Stimulated activated CD8-positive, alpha-beta memory T cell treated with anti-CD3 and anti-CD28 coated beads, Interleukin-12 subunit alpha, Interleukin-12 subunit beta, amount 100 ng/mL, for 1 hour (primary cell): Measurements from ENCODE around the gene HAUS7.
"Not testable (repeated sequence)": the region's sequence is repeated elsewhere in the genome, so short reads cannot be mapped to it uniquely, and the experiment has no call there.

ENCODE experiments used
- DNase-seq: peaks from one replicate; pipeline ENCODE4 v3.0.0-alpha.2; 2020; ENCODE audit warnings: low read depth

Gene HAUS7

DNA sequence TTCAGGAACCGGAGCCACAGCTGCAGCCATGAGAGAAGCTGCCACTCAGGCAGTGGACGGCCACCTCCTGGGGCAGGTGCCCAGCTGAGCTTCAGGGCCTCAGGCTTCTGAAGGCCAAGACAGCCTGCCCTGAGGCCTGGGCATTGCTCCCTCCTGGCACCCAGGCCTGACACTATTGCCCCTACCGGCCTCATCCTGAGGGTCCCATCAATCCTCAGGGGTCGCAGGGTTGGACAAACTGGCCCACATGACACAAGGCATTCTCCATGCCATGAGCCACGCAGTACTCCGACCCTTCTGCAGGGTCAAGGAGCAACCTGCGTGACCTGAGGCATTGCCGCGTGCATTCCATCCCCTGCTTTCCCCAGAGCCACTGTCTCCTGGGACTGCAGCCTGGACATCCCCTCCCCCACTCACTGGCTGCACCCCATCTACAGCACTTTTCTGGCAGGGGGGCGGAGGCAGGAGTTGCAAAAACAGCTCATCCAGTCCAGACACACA is 62.1 kb downstream of the HAUS7 start:
- no peak for DNase-seq

- no peak for DNase-seq
Measured at GRCh38 chrX:153407736-153408135, 62.6 kb downstream of the HAUS7 start.

DNA sequence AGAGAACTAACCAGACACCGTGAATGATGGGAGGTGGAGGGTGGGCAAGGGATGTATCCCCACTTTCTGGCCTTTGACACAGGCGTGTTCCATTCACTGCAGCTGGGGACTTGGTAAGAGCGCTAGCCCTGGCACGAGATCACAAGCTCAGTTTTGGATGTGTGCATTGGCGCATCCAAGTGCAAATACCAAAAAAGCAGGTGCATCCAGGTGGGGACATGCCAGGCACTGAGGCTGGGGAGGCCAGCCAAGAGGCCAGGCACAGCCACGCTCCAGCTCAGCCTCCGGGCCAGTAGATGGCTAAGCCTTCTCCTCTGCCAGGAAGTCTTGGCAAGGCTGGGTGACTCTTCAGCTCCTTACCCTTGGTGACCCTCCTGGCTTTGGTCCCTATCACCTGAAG is 63.5 kb downstream of the HAUS7 start:
- DNase-seq, result no peak

DNA sequence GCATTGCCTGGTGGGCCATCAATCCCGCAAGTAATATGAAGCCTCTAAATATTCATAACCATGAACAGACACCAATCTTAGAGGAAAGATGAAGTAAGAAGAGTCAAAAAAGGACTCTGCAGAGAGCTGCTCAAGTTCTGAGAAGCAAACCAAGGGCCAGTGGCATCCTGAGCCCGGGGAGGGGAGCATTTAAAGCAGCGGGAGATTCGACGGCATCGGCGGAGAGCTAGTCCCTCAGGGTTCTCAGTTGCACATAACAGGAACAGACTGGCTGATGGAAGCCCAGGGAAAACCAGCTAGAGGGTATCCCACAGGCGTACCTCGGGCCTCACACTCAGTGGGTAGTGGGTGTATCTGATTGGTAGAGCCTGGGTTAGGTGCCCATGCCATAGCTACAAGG is 64.4 kb downstream of the HAUS7 start:
- no peak for DNase-seq

DNA sequence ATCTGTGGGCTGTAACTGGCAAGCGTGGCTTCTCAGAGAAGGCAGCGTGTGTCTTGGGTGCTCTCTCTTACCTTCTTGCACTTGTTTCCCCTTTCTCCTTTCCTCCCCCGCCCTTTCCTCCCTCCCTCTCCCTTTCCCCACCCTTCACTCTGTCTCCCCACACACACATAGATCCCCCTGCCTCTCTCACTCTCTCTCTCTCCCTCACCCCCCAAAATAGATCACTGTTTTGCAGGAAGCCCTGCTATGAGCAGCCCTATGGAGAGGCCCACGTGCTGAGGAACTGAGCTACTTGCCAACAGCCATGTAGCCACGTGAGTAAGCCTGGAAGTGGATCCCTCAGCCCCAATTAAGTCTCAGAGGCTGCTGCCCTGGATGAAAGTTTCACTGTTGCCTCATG is 65.0 kb downstream of the HAUS7 start:
- no peak for DNase-seq

GRCh38 chrX:153404333-153404732 is 66.0 kb downstream of the HAUS7 start:
- not testable (repeated sequence) for DNase-seq

GRCh38 chrX:153401133-153401764 is 69.1 kb downstream of the HAUS7 start, which contains the start of gene PNMA6E:
Gene PNMA6E (minus strand): TSS chrX:153401350. CDS start chrX:153398849, 2,501 bp downstream.
- DNase-seq, result no peak

GRCh38 chrX:153400146-153401132 is 69.9 kb downstream of the HAUS7 start:
- DNase-seq, result no peak

GRCh38 chrX:153398275-153398960 is 72.0 kb downstream of the HAUS7 start:
- no peak for DNase-seq
